RWPE1 (cell line): ENCODE results near the gene GNA14.

Experiments
- CTCF ChIA-PET: fragments of 350-600 bp; sonication (Branson Sonifier 250); formaldehyde crosslinking; extraction: SDS; loops from one replicate; lab custom pipeline; 2021; lab: Yijun Ruan, JAX
- POLR2A ChIA-PET: fragments of 400-600 bp; formaldehyde crosslinking; extraction: SDS; loops from one replicate; lab custom pipeline; 2020; ENCODE audit warnings: antibody characterized with exemption; ENCODE audit not compliant: low non-redundant PET; lab: Yijun Ruan, JAX
- DNase-seq: peaks from one replicate; pipeline ENCODE4 v3.0.0; 2012; ENCODE audit warnings: low spot score
- H3K27ac ChIP-seq: fragments of 450-650 bp; 2 replicates; pipeline ENCODE4 v1.5.1; 2017
- TF ChIP-seq, protein P1 (sequence below): fragments of 450-650 bp; conservative IDR thresholded peaks from 2 replicates; pipeline ENCODE4 v1.5.1; 2017; ENCODE audit warnings: low read depth, mild to moderate bottlenecking

The GNA14 gene

DNA sequence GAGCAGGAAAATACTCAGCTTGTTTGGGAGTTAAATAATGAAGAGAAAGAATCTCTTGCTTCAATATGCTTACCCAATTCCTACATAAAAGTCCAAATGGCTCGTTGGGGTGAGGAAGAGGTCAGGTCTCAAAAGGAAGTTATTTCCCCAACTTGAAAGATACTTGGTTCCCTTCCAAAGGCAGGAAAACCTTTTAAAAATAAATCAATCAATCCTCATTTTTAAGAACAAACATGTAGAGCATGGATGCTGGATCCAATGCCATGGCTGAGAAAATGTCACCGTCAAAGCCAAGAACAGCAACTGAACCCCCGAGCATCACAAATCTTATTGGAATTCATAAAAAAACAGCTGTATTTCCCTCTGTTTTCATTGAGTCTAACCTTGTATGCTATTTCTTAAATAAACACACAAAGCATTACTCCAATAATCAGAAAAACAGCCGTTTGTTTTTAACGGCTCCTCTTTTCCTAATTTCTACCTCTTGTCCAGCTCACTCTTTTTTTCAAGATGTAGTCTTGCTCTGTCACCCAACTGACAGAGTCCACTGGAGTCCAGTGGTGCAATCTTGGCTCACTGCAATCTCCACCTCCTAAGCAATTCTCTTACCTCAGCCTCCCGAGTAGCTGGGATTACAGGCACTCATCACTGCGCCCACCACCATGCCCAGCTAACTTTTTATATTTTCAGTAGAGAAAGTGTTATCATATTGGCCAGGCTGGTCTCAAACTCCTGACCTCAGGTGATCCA lies 140.7 kb downstream of the GNA14 start:
- no peak for DNase-seq
- H3K27ac ChIP-seq = no peak overlapping the region
- ChIA-PET POLR2A (no interaction called here), CTCF (no interaction called here)
- TF ChIP-seq, protein P1, sequence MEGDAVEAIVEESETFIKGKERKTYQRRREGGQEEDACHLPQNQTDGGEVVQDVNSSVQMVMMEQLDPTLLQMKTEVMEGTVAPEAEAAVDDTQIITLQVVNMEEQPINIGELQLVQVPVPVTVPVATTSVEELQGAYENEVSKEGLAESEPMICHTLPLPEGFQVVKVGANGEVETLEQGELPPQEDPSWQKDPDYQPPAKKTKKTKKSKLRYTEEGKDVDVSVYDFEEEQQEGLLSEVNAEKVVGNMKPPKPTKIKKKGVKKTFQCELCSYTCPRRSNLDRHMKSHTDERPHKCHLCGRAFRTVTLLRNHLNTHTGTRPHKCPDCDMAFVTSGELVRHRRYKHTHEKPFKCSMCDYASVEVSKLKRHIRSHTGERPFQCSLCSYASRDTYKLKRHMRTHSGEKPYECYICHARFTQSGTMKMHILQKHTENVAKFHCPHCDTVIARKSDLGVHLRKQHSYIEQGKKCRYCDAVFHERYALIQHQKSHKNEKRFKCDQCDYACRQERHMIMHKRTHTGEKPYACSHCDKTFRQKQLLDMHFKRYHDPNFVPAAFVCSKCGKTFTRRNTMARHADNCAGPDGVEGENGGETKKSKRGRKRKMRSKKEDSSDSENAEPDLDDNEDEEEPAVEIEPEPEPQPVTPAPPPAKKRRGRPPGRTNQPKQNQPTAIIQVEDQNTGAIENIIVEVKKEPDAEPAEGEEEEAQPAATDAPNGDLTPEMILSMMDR = no peak

DNA sequence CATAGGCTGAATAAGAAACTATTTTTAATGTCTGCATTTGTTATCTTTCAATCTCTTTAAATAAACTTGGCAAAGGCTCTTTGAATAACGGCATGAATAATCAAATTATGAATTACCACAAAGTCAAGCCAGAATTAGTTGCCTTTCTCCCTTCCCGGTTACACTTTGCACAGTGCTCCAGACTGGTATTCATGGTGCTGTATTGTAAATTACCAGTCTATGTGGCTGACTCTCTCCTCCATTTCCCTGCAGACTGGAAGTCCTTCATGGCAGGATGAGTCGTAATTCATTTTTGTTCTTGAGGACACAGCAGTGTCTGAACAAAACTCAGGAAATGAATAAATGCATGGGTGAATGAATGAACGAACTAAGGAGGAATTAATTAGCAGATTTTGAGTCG lies 142.9 kb downstream of the GNA14 start:
- DNase-seq = no peak
- TF ChIP-seq, protein P1 = no peak
- no peak overlapping the region for H3K27ac ChIP-seq
- ChIA-PET POLR2A (no interaction called here), CTCF (interaction anchor here (0.5 to 1.1 kb wide), 3 partner anchors 20 to 48 kb away, joined by 3 read pairs; no protein-coding TSS in a partner anchor)

DNA sequence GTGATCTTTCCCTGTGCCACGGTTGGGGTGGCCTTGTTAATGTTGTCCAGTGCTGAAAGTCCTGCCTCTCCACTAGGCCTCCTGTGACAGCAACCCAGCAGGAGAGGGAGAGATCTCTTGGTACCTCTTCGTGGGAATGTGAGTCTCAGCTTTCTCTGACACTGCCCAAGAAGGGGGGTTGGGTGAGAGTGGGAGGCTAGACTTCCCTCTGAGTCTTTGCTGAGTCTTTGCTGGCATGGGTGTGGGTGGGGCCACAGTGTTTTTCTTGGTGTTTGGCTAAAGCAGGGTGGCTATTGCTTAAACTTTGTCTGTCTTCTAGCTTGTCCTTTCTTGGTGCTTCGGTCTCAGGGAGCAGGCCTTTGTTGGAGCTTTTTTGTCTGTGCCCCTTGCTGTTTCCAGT lies 145.6 kb downstream of the GNA14 start:
- POLR2A ChIA-PET = no interaction called here
- TF ChIP-seq, protein P1 = no peak
- no peak overlapping the region for H3K27ac ChIP-seq
- no peak for DNase-seq
- CTCF ChIA-PET = no interaction called here

DNA sequence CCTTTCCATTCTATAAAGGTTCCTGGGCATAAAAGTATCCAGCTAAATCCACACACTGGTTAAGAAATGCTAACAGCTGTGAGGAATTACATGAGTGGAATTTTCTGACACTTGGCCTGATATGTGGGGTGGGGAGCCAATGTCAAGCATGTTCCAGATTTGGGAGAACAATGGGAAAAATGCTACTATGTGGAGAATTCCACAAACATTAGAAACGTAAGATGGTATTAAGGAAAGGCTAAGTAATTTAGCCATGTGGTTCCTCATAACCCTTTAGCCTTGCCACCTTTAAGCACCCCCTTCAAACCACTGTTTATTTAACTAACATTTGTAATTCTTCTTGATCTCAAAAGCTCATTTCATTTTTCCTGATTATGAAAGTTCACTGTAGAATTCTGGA lies 149.2 kb downstream of the GNA14 start:
- TF ChIP-seq, protein P1 = no peak
- no peak overlapping the region for H3K27ac ChIP-seq
- ChIA-PET CTCF (no interaction called here), POLR2A (interaction anchor here (0.6 kb wide), 1 partner anchor 527 kb away, joined by 4 read pairs; no protein-coding TSS in a partner anchor)
- DNase-seq = no peak

DNA sequence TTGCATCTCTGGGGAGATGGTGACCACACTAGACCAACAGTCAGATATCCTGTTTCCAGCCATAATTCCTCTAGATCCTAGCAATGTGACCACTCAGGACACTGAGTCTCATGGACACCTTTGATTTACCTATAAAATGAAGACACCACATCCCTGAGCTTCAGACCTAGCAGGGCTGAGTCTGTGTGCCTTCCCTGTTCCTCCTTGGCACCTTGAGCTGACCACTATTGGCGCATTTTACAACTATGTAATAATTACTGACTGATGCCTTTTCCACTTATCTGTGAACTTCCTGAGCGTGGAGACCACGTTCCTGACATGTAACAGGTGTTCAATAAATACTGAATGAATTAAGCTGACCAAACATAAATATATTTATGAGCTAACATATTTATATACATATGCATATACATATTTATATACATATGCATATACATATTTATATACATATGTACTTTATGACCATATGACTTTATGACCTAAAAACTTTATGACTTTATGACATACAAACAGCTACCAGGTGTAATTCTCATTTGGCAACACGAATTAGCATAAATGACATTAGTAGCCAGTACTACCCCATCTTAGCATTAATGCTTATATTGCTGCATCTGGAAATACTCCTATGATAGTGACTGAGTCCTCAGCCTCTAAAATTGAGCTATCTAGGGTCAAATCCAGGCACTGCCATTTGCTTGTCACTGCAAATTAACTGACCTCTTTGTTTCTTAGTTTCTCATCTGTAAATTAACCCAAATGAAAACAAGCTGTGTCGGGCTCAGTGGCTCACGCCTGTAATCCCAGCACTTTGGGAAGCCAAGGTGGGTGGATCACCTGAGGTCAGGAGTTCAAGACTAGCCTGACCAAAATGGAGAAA lies 150.6 kb downstream of the GNA14 start:
- TF ChIP-seq, protein P1 = no peak
- no peak overlapping the region for H3K27ac ChIP-seq
- POLR2A ChIA-PET = no interaction called here
- CTCF ChIA-PET = interaction anchor here (0.6 to 0.7 kb wide), 2 partner anchors 20 to 97 kb away, joined by 3 read pairs; no protein-coding TSS in a partner anchor
- no peak for DNase-seq
